OCI-LY3 (cell line): ENCODE results near the gene NFIB.

Source experiments
- CTCF ChIP-seq: fragments of 200-600, 300-600 bp; sonication (generic); IDR thresholded peaks from 2 replicates; pipeline ENCODE4 v1.5.1; 2014; ENCODE audit warnings: antibody characterized with exemption, low read length, low read depth
- EZH2phosphoT487 ChIP-seq: fragments of 200-600 bp; shearing (Covaris generic); IDR thresholded peaks from 2 replicates; pipeline ENCODE4 v1.6.1; 2018; ENCODE audit warnings: antibody characterized with exemption, mixed run types, low read depth

DNA sequence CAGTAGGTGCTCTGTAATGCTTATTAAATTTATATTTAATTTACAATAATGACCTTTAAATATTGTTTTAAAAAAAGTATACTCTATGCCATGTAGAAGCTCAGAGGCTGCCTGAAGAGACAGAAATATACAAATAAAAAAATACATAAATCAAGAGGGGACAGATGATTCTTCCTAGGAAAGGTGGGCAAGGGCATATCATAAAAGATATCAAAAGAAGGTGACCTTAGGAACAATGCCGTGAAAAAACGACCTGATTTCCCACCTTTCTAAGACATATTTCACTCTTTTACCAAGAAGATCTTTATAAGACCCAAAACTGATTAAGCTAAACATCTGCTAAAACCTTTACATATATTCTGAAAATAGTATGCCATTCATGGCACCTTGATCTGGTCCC lies 128.9 kb downstream of the NFIB start:
- TF ChIP-seq CTCF (no peak), EZH2phosphoT487 (no peak)
